GM19099 (cell line): ENCODE measurements around the gene PPFIA3.

Experiments
- POLR2A ChIP-seq: IDR thresholded peaks from 3 replicates; pipeline ENCODE4 v1.6.1; 2011; ENCODE audit warnings: low read depth; ENCODE audit not compliant: insufficient read length; ENCODE audit errors: extremely low read depth

The PPFIA3 gene

DNA sequence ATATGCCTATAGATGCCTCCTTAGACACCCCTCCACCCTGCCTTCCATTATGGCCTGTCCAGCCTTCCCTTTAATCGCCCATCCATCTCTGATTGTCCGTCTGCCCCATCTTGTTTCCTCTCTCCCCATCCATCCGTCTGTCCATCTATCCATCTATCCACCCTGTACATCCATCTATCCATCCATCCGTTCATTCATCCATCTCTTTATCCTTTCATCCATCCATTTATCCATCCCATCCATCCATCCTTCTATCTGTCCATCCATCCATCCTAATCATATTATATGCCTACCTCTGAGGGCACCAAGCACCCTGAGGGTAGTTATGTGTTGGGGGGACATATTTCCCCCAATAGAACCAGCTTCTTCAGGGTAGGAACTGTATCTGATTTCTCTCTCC, 61.3 kb downstream of the PPFIA3 start:
- no peak for TF ChIP-seq POLR2A

DNA sequence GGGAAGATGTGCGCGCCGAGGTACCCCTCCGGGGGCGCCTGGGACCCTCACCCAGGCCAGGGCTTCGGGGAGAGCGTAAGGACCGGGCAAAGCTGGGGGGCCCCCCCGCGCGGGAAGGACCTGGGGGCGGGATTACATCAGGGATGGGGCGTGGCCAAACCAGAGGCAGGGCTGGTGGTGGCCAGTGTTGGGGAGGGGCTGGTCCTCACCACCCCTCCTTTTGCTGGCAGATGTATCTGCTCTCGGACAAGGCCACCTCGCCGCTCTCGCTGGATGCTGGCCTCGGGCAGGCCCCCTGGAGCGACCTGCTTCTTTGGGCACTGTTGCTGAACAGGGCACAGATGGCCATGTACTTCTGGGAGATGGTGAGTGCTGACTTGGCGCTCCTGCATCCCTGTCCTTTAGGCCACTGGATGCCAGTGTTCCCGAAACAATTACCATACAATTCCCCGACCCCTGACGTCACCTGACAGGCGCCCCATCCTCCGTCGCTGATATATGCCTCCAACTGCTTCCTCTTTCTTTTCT, 63.6 kb downstream of the PPFIA3 start:
- no peak for TF ChIP-seq POLR2A

DNA sequence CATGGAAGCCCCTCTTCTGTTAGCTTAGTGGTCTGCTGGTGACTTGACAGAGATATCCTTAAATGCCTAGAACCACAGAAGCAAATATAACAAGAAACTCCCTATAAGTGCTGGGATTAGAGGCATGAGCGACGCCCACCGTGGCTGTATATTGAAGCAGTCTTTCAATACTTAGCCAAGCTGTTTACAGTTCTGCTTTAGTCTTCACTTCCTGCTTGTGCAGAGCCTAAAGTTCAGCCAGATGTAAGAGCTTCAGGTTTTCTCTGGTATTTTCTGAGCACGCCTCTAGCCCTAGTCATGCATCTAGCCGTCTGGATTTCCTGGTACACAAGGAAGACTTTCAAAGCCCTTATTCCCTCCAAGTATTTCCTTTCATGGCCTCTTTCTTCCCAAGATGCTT, 66.8 kb downstream of the PPFIA3 start:
- TF ChIP-seq POLR2A, result no peak

DNA sequence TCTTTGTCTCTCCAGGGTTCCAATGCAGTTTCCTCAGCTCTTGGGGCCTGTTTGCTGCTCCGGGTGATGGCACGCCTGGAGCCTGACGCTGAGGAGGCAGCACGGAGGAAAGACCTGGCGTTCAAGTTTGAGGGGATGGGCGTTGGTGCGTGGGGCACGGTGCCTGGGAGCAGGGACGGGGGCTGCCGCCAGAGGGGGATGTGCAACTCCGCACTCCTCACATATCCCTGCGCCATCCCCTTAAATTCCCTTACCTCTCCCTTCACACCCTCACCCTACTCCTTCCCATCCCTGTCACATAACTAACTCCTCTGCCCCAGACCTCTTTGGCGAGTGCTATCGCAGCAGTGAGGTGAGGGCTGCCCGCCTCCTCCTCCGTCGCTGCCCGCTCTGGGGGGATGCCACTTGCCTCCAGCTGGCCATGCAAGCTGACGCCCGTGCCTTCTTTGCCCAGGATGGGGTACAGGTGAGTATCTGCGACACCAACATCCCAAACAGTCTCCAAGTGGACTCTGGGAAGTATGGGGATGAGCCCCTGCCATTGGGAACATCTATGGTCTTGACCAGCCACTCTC, 69.4 kb downstream of the PPFIA3 start:
- TF ChIP-seq POLR2A, result no peak

DNA sequence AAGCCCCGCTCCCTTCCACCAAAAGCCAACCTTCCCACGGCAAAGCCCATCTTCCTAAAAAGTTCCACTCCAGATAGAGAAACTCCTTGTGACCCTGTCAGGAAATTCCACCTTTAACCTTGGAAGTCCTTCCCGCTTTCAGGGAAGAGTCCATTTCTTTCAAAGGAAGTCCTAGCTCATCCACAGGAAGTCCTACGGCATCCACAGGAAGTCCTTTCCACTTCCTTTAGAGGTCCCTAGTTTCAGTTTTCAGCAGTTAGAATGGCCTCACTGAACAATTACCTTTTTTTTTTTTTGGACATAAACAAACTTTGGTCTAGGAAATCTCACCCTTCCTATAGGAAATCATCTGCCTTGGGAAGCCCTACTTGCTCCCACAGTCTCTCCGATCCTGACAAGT, 69.9 kb downstream of the PPFIA3 start:
- no peak for TF ChIP-seq POLR2A

DNA sequence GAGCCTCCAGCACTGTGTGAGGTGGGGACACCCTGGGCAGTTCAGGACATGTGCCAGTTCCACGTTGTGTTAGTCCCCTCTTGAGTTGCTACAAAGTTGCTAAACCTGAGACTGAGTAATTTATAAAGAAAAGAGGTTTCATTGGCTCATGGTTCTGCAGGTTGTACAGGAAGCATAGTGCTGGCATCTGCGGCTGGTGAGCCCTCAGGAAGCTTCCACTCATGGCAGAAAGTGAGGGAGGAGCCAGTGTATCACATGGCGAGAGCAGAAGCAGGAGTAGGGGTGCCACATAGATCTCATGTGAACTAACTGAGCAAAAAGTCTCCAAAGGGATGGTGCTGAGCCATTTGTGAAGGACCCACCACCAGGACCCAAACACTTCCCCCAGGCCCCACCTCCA, 71.4 kb downstream of the PPFIA3 start:
- TF ChIP-seq POLR2A, result no peak

DNA sequence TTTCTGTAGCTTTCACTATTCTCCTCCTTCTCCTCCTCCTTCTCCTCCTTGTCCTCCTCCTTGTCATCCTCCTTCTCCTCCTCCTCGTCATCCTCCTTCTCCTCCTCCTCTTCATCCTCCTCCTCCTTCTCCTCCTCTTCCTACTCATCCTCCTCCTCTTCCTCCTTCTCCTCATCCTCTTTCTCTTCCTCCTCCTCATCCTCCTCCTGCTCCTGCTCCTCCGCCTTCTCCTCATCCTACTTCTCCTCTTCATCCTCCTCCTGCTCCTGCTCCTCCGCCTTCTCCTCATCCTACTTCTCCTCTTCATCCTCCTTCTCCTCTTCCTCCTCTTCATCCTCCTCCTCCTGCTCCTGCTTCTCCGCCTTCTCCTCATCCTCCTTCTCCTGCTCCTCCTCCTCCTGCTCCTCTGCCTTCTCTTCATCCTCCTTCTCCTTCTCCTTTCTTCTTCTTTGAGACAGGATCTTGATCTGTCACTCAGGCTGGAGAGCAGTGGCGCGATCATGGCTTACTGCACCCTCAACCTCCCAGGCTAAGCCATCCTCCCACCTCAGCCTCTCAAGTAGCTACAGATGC, 74.6 kb downstream of the PPFIA3 start:
- TF ChIP-seq POLR2A, result no peak

DNA sequence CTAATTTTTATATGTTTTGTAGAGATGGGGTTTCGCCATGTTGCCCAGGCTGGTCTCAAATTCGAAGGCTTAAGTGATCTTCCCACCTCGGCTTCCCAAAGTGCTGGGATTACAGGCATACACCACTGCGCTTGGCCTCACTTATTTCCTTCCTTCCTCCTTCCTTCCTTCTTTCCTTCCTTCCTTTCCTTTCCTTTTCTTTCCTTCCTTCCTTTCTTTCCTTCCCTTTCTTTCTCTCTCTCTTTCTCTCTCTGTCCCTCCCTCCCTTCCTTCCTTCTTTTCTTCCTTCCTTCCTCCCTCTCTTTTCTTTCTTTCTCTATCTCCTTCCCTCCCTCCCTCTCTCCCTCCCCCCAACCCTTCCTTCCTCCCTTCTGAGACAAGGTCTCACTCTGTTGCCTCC, 75.1 kb downstream of the PPFIA3 start:
- TF ChIP-seq POLR2A, result no peak

DNA sequence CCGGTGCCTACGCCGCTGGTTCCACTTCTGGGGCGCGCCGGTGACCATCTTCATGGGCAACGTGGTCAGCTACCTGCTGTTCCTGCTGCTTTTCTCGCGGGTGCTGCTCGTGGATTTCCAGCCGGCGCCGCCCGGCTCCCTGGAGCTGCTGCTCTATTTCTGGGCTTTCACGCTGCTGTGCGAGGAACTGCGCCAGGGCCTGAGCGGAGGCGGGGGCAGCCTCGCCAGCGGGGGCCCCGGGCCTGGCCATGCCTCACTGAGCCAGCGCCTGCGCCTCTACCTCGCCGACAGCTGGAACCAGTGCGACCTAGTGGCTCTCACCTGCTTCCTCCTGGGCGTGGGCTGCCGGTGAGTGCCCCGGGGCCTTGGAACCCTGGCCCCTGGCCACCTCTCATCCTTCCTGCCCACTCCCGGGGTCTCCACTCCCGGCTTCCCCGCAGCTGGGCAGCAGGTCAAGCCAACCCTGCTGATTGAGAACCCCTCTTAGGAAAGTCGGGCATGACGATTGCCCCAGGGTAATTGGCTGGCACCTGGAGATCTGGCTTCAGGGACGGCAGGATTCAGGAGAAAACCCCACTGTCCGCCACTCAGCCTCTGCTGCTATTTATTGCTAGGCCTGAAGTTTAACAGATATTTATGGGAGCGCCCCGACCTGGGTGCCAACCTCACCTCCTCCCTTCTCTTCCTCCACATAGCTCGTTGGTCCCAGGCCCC, 77.3 kb downstream of the PPFIA3 start:
- no peak for TF ChIP-seq POLR2A

DNA sequence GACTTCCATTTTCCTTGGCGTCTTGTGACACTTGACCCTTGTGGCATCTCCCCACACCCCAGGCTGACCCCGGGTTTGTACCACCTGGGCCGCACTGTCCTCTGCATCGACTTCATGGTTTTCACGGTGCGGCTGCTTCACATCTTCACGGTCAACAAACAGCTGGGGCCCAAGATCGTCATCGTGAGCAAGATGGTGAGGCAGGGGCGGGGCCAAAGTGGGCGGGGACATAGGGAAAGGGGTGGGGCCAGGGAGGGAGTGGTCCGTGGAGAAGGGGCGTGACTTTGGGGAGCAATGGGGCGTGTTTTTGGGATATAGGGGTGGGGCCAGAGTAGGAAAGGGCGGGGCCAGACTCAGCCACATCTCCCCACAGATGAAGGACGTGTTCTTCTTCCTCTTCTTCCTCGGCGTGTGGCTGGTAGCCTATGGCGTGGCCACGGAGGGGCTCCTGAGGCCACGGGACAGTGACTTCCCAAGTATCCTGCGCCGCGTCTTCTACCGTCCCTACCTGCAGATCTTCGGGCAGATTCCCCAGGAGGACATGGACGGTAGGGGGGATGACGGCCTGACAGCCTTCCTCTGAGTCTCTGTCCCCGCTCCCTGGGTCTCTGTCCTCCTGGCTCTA, 81.0 kb downstream of the PPFIA3 start:
- no peak for TF ChIP-seq POLR2A
